Breast epithelium (tissue), 3 donors: ENCODE measurements around the gene UMAD1.

ENCODE experiments used
- POLR2A ChIP-seq: fragments of 450-650 bp; IDR thresholded peaks from one replicate; pipeline ENCODE4 v1.6.1; 2016; ENCODE audit warnings: antibody characterized with exemption, mild to moderate bottlenecking, moderate library complexity
- TF ChIP-seq, protein P1 (sequence below), 3 donors: fragments of 450-650 bp; IDR thresholded peaks; one replicate each; pipeline ENCODE4 v1.5.1; 2016 to 2017; ENCODE audit warnings: antibody characterized with exemption in 3 of 3, mild to moderate bottlenecking in 3 of 3, moderate library complexity in 3 of 3

DNA sequence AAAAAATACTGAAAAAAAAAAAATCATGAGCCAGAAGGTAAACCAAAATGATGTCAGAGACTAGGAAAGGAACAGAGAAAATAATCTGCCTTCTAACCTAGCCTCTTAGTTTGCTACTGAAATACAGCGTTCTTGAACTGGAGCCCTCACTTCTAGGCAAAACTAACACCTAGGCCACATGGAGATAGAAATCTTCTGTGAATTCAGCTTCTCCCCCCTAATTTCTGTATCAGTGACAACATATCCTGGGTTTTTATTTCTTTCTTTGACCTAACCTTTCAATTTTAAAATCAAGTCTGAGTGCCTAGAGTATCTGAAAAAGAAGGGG lies 228.0 kb downstream of the UMAD1 start:
- no peak for TF ChIP-seq POLR2A
- TF ChIP-seq, protein P1, sequence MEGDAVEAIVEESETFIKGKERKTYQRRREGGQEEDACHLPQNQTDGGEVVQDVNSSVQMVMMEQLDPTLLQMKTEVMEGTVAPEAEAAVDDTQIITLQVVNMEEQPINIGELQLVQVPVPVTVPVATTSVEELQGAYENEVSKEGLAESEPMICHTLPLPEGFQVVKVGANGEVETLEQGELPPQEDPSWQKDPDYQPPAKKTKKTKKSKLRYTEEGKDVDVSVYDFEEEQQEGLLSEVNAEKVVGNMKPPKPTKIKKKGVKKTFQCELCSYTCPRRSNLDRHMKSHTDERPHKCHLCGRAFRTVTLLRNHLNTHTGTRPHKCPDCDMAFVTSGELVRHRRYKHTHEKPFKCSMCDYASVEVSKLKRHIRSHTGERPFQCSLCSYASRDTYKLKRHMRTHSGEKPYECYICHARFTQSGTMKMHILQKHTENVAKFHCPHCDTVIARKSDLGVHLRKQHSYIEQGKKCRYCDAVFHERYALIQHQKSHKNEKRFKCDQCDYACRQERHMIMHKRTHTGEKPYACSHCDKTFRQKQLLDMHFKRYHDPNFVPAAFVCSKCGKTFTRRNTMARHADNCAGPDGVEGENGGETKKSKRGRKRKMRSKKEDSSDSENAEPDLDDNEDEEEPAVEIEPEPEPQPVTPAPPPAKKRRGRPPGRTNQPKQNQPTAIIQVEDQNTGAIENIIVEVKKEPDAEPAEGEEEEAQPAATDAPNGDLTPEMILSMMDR (IDR thresholded peaks at IDR 0.05): no peak
